ENCODE measurements around the gene ATIC.
A peak's percentile ranks its signal among the peaks of the same experiment; 100 is the strongest.

Gene ATIC

DNA sequence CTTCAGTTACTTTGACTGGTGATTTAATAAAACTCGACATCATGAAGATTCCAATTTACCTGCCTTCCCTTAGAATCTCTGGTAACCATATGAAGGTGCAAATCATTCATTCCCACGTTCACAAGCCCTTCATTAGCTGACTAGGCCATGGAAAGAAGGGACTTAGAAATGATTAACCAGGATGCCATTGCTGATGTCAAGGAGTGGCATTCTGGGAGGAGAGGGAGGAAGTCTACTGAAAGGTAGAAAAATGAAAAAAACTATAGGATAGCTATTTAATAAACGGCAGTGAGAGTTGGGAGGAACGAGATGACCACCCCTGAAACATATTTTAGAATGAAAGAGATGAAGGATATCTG lies 1.4 kb downstream of the ATIC start:
- peak overlapping the region; percentile 95; the same call in 1 of the 2 replicates for H3K9ac ChIP-seq

GRCh38 chr2:215314896-215315295 lies 3.0 kb downstream of the ATIC start:
- Histone ChIP-seq H3K9me3 (peaks cover 3% of the 10 kb centered on the region; the same call in 1 of the 2 replicates), H3K27me3 (no peaks in the 10 kb centered on the region), H4K20me1 (no peaks in the 10 kb centered on the region; the same call in 1 of the 2 replicates), H3K36me3 (peaks cover 52% of the 10 kb centered on the region), H3K4me1 (peaks cover 79% of the 10 kb centered on the region), H3K9ac (no peak overlapping the region), H3K4me2 (0 out of 2 replicates have a peak overlapping the region, but pooled peaks have one; percentile 7), H3K4me3 (no peak overlapping the region), H3K27ac (no peak overlapping the region)
- no peak for TF ChIP-seq Cebpa-rat (IDR thresholded peaks at IDR 0.05)

More for the DNA sequence above, 1.4 kb downstream of the ATIC start:
- no peak for TF ChIP-seq Cebpa-rat (IDR thresholded peaks at IDR 0.05)
- peaks cover 63% of the 10 kb centered on the region for H3K4me1 ChIP-seq
- peaks cover 38% of the 10 kb centered on the region for H3K36me3 ChIP-seq
- H3K27me3 ChIP-seq, result no peaks in the 10 kb centered on the region
- peak overlapping the region; percentile 85 for H3K4me3 ChIP-seq
- H3K4me2 ChIP-seq, result peak overlapping the region; percentile 96
- H4K20me1 ChIP-seq, result no peaks in the 10 kb centered on the region; the same call in 1 of the 2 replicates
- peaks cover 3% of the 10 kb centered on the region; the same call in 1 of the 2 replicates for H3K9me3 ChIP-seq
- H3K27ac ChIP-seq, result peak overlapping the region; percentile 96; the same call in 1 of the 2 replicates

DNA sequence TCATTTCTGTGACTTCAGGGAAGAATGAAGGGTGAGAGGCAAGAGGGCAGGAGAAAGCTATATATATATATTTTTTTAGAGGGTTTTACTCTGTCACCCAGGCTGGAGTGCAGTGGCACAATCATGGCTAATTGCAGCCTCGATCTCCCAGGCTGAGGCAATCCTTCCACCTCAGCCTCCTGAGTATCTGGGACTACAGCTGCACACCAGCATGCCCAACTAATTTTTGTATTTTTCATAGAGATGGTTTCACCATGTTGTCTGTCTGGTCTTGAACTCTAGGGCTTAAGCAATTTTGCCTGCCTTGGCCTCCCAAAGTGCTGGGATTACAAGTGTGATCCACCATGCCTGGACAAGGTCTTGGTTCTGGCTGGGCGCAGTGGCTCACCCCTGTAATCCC lies 3.4 kb downstream of the ATIC start:
- Histone ChIP-seq H3K27me3 (no peaks in the 10 kb centered on the region), H4K20me1 (no peaks in the 10 kb centered on the region; the same call in 1 of the 2 replicates), H3K4me3 (no peak overlapping the region), H3K4me2 (0 out of 2 replicates have a peak overlapping the region, but pooled peaks have one; percentile 7), H3K9ac (no peak overlapping the region), H3K36me3 (peaks cover 56% of the 10 kb centered on the region), H3K27ac (no peak overlapping the region), H3K9me3 (peaks cover 3% of the 10 kb centered on the region; the same call in 1 of the 2 replicates), H3K4me1 (peaks cover 83% of the 10 kb centered on the region)
- no peak for TF ChIP-seq Cebpa-rat (IDR thresholded peaks at IDR 0.05)

DNA sequence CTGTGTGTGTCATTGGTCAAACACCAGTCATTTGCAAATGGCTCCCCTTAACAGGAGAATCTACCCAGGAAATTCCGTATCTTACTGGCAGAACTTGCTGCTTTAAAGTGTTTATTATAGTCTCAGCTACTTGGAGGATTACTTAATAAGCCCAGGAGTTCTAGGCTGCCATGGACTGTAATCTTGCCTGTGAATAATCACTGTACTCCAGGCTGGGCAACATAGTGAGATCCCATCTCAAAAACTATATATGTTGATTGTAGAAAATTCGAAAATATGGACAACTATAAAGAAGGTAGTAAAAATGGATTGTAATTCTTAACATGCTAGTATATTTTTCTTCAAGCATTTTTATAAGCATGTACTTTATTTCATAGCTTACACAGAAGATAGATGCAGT lies 4.5 kb downstream of the ATIC start:
- H3K4me1 ChIP-seq, result peaks cover 82% of the 10 kb centered on the region
- H3K27ac ChIP-seq, result no peak overlapping the region
- H3K27me3 ChIP-seq, result no peaks in the 10 kb centered on the region
- peaks cover 66% of the 10 kb centered on the region for H3K36me3 ChIP-seq
- H3K4me3 ChIP-seq, result no peak overlapping the region
- H3K4me2 ChIP-seq, result no peak overlapping the region; the same call in 1 of the 2 replicates
- no peak overlapping the region for H3K9ac ChIP-seq
- H3K9me3 ChIP-seq, result peaks cover 11% of the 10 kb centered on the region; the same call in 1 of the 2 replicates
- no peak for TF ChIP-seq Cebpa-rat (IDR thresholded peaks at IDR 0.05)
- no peaks in the 10 kb centered on the region; the same call in 1 of the 2 replicates for H4K20me1 ChIP-seq

GRCh38 chr2:215319500-215319899 lies 7.6 kb downstream of the ATIC start:
- no peak overlapping the region for H3K27ac ChIP-seq
- no peaks in the 10 kb centered on the region for H3K27me3 ChIP-seq
- no peak overlapping the region for H3K4me3 ChIP-seq
- peaks cover 19% of the 10 kb centered on the region for H4K20me1 ChIP-seq
- H3K4me1 ChIP-seq, result peaks cover 60% of the 10 kb centered on the region
- H3K9me3 ChIP-seq, result peaks cover 23% of the 10 kb centered on the region
- H3K36me3 ChIP-seq, result peaks cover 80% of the 10 kb centered on the region
- TF ChIP-seq Cebpa-rat (IDR thresholded peaks at IDR 0.05), result no peak
- H3K4me2 ChIP-seq, result peak overlapping the region; percentile 71
- no peak overlapping the region for H3K9ac ChIP-seq

GRCh38 chr2:215320102-215320501 lies 8.2 kb downstream of the ATIC start:
- Histone ChIP-seq H3K36me3 (peaks cover 80% of the 10 kb centered on the region), H3K4me2 (0 out of 2 replicates have a peak overlapping the region, but pooled peaks have one; percentile 0), H3K27me3 (no peaks in the 10 kb centered on the region), H3K27ac (no peak overlapping the region), H3K9me3 (peaks cover 23% of the 10 kb centered on the region), H3K9ac (no peak overlapping the region), H4K20me1 (peaks cover 24% of the 10 kb centered on the region), H3K4me1 (peaks cover 54% of the 10 kb centered on the region), H3K4me3 (no peak overlapping the region)
- no peak for TF ChIP-seq Cebpa-rat (IDR thresholded peaks at IDR 0.05)

- no peak for TF ChIP-seq Cebpa-rat (IDR thresholded peaks at IDR 0.05)
- H3K9ac ChIP-seq, result no peak overlapping the region
- H3K4me1 ChIP-seq, result peaks cover 48% of the 10 kb centered on the region
- H3K9me3 ChIP-seq, result peaks cover 20% of the 10 kb centered on the region
- H3K27ac ChIP-seq, result no peak overlapping the region
- no peak overlapping the region for H3K4me3 ChIP-seq
- peaks cover 80% of the 10 kb centered on the region for H3K36me3 ChIP-seq
- H3K27me3 ChIP-seq, result no peaks in the 10 kb centered on the region
- H3K4me2 ChIP-seq, result no peak overlapping the region
- peaks cover 24% of the 10 kb centered on the region for H4K20me1 ChIP-seq
Measured at GRCh38 chr2:215320679-215321078, 8.8 kb downstream of the ATIC start.

DNA sequence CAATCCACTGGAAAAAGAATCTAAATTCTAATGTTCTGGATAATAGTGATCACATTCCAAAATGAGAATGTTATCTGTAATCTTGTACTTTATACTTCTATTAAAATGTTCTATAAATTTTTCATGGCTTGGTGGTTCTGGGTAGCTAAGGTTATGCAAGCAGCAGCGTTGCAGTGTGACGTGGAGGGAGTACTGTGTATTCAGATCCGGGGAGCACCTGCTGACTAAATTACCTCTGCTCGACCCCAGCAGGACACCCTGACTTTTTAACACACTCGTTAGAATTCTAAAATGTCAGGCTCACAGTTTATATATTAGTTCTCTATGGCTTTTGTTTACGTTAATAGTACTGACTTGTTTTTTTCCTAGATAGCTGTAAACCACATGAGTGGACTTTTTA lies 13.0 kb downstream of the ATIC start:
- Histone ChIP-seq H3K9me3 (peaks cover 20% of the 10 kb centered on the region), H3K9ac (no peak overlapping the region), H3K36me3 (peaks cover 100% of the 10 kb centered on the region), H3K27me3 (no peaks in the 10 kb centered on the region), H3K4me2 (no peak overlapping the region), H3K4me3 (no peak overlapping the region), H3K27ac (no peak overlapping the region), H4K20me1 (peaks cover 58% of the 10 kb centered on the region), H3K4me1 (peaks cover 27% of the 10 kb centered on the region)
- no peak for TF ChIP-seq Cebpa-rat (IDR thresholded peaks at IDR 0.05)

- Histone ChIP-seq H3K36me3 (peaks cover 92% of the 10 kb centered on the region), H4K20me1 (peaks cover 86% of the 10 kb centered on the region), H3K4me1 (peaks cover 35% of the 10 kb centered on the region), H3K9ac (no peak overlapping the region), H3K4me3 (no peak overlapping the region), H3K27me3 (no peaks in the 10 kb centered on the region), H3K4me2 (0 out of 2 replicates have a peak overlapping the region, but pooled peaks have one; percentile 7), H3K9me3 (no peaks in the 10 kb centered on the region), H3K27ac (no peak overlapping the region)
- no peak for TF ChIP-seq Cebpa-rat (IDR thresholded peaks at IDR 0.05)
Measured at GRCh38 chr2:215328066-215328465, 16.2 kb downstream of the ATIC start.

DNA sequence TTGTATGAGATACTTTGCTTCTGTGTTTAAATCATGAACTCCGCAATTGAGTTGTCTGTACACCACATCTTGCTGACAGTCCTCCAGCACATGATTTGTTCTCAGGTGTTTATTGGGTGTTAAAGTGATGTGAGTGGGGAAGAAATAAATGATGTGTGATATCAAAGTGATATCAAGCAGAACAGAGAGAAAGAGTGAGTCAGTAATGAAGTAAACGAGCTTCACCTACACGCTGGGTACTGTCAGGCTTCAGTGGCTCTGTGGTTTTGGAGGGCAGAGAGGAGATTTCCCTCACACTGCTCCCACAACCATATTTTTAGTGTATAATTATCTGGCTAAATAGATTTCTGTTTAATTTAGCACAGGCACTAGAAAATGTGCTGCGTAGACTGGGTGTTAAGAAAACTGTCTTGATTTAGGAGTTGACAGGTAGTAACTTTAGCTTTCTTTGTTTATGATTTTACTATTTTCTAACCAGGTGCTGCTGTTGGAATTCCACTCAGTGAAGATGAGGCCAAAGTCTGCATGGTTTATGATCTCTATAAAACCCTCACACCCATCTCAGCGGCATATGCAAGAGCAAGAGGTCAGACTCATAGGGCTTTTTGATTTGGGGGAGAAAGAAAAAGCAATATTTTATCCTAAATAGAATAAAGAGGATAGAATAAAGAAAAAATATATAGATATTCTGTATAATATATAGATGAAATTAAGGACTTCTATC lies 21.2 kb downstream of the ATIC start:
- no peak for TF ChIP-seq Cebpa-rat (IDR thresholded peaks at IDR 0.05)
- Histone ChIP-seq H3K9me3 (no peaks in the 10 kb centered on the region), H3K36me3 (peaks cover 89% of the 10 kb centered on the region), H4K20me1 (peaks cover 58% of the 10 kb centered on the region), H3K4me3 (no peak overlapping the region), H3K4me2 (peak overlapping the region; percentile 60), H3K27ac (no peak overlapping the region), H3K27me3 (no peaks in the 10 kb centered on the region), H3K9ac (no peak overlapping the region), H3K4me1 (peaks cover 32% of the 10 kb centered on the region)

Measured in BLaER1 (cell line).